ENCODE data around the gene DYRK1A. TPM values are rescaled to one million over a fixed set of nuclear protein-coding genes. Genes with fewer than 3 reads are reported as not detected.
A peak's percentile ranks its signal among the peaks of the same experiment; 100 is the strongest.

DYRK1A gene
- total RNA-seq, 4 donors from 2014 or later = 42.0 to 137 (median 119) TPM

DNA sequence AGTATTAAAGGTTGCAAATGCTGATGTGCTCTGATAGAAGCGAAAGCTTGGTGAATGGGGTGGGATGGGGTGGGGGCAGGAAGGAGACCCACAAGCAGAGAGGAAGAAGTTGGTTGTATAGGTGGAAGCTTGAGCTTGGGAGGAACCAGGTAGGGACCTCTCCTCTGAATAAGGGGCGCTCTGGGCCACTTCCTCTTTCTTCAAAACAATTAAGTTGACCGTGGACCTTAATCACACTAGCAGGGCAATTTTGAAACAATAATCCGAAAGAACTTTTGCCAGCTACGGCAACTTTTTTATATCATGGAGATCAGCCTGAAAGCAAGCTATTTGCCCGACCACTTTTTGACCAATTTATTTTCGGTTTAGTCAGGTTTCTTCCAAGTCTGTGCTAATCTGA, 1.9 kb upstream of the DYRK1A start:
- peaks cover 0 to under 1% of the 10 kb centered on the region in 2 donors for H3K4me1 ChIP-seq
- H3K9me3 ChIP-seq = no peaks in the 10 kb centered on the region
- no peaks in the 10 kb centered on the region for H3K36me3 ChIP-seq
- no peaks in the 10 kb centered on the region for H3K27me3 ChIP-seq
- peak overlapping the region; percentile 99 to 100 for H3K27ac ChIP-seq
- no peak overlapping the region for H3K4me3 ChIP-seq
- TF ChIP-seq POLR2A (IDR thresholded peaks at IDR 0.05) = no peak
- TF ChIP-seq, protein P1, sequence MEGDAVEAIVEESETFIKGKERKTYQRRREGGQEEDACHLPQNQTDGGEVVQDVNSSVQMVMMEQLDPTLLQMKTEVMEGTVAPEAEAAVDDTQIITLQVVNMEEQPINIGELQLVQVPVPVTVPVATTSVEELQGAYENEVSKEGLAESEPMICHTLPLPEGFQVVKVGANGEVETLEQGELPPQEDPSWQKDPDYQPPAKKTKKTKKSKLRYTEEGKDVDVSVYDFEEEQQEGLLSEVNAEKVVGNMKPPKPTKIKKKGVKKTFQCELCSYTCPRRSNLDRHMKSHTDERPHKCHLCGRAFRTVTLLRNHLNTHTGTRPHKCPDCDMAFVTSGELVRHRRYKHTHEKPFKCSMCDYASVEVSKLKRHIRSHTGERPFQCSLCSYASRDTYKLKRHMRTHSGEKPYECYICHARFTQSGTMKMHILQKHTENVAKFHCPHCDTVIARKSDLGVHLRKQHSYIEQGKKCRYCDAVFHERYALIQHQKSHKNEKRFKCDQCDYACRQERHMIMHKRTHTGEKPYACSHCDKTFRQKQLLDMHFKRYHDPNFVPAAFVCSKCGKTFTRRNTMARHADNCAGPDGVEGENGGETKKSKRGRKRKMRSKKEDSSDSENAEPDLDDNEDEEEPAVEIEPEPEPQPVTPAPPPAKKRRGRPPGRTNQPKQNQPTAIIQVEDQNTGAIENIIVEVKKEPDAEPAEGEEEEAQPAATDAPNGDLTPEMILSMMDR (IDR thresholded peaks at IDR 0.05) = no peak
- intact Hi-C loops (cut with DNase I; ENCODE audit: low total_unique reads) = no loop called here
- DNase-seq = no peak

DNA sequence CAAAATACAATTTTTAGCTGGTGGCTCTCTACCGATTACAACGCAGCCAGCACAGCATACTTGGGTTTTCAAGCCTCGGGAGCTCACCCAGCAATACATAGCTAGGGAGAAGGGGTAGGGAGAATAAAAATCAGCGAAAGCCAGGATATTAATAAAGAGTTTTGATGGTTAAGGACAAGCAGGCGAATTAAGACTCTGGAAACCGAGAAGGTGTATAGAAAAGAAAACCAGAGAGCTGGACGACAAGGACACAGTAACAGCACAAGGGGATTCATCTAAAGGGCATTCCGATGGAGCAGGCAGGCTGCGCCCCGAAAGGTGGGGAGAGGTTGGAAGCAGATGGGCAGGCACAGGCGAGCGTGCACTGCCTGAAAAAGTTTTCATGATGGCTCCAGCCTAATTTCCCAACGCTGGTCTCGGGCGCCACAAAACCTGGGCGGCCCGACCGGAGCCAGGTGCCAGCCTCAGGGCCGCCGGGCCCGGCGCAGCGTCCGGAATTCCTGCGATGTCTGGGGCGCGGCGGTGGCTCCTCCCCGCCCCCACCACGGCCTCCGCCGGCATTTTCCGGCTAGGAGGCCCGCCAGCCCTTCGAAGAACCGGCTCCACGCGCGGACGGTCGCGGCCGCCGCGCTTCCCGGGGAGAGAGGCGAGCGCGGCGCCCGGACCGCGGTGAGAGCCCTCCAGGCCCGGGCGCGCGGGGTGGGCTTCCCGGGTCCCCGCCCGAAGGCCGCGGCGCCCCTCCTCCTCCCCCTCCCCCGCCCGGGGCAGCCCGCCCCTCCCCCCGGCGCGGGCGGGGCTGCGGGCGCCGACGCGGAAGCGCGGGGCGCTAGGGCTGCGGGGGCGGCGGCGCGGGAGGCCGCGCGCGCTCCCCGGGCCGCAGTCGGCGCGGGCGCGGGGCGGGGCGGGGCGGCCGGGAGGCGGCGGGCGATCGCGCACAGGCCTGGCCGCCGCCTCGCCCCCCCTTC, 774 bp upstream of the DYRK1A start:
- Histone ChIP-seq H3K4me1 (peaks cover 0 to 5% of the 10 kb centered on the region in 2 donors), H3K9me3 (no peaks in the 10 kb centered on the region), H3K27me3 (no peaks in the 10 kb centered on the region), H3K36me3 (no peaks in the 10 kb centered on the region), H3K27ac (peak overlapping the region; percentile 99 to 100), H3K4me3 (peak overlapping the region; percentile 41 to 81)
- intact Hi-C loops (cut with DNase I; ENCODE audit: low total_unique reads) = no loop called here
- DNase-seq = peak; percentile 54 to 69
- TF ChIP-seq POLR2A (IDR thresholded peaks at IDR 0.05) = peak in 1 of 2 donors; percentile 67
- TF ChIP-seq, protein P1 (IDR thresholded peaks at IDR 0.05) = peak in 1 of 4 experiments; percentile 5

DNA sequence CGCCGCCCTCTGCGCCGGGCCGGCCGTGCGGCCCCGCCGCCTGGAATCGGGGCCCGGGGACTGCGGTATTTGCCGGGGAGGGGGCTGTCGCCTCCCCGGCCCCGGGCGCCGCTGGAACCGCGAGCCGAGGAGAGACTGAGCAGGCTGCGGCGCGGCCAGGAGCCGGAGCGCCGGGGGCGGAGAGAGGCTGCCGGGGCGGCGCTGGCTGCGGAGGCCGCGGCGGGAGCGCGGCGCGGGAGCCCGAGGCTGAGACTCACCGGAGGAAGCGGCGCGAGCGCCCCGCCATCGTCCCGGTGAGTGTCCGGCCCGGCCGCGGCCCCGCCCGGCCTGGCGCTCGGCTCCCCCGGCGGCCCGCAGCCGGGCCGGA, 746 bp downstream of the DYRK1A start:
- H3K4me1 ChIP-seq = peaks cover 0 to 5% of the 10 kb centered on the region in 2 donors
- H3K9me3 ChIP-seq = no peaks in the 10 kb centered on the region
- H3K27ac ChIP-seq = peak overlapping the region; percentile 99 to 100
- intact Hi-C loops (cut with DNase I; ENCODE audit: low total_unique reads) = no loop called here
- TF ChIP-seq, protein P1 (IDR thresholded peaks at IDR 0.05) = no peak
- no peaks in the 10 kb centered on the region for H3K27me3 ChIP-seq
- H3K4me3 ChIP-seq = peak overlapping the region; percentile 81 to 96
- DNase-seq = no peak
- no peaks in the 10 kb centered on the region for H3K36me3 ChIP-seq

DNA sequence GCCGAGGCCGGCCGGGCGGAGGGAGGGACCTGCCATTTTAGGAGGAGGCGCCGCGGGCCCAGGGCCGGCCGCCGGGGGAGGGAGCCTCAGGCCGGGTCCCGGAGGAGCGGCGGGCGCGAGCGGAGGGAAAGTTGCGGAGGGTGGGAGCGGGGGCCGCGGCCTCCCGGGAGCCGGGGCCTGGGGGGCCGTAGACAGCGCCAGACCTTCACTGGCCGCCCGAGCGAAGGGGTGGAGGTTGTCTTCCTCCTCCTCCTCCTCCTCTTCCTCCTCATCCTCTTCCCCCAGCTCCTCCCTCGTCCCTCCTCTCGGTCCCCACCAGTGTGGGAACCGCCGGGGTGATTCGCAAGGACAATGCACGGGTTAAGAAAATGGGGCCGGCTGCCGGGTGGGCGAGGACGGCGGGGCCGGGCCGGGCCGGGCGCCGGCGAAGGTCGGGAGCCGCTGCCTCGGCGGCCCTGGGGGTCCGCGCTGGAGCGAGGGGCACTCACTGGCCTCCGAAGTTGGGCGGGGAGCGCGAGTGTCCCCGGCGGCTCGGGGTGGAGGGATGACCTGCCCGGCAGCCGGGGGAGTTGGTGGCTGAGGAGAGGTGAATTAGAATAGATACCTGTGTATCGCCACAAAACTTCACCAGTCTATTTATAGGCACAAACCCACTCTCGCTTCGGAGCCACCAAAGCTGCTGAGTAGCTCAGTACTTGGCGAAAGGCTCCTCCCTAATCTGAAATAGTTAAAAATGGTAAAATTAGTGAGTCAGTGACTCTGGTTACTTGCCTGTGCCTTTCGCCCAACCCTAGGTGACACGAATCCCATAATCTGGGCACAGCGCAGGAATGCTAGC, 1.3 kb downstream of the DYRK1A start:
- H3K9me3 ChIP-seq = no peaks in the 10 kb centered on the region
- peak overlapping the region; percentile 81 to 96 for H3K4me3 ChIP-seq
- DNase-seq = peak; percentile 35 to 36
- H3K27ac ChIP-seq = peak overlapping the region; percentile 99 to 100
- intact Hi-C loops (cut with DNase I; ENCODE audit: low total_unique reads) = no loop called here
- peaks cover 0 to 9% of the 10 kb centered on the region in 2 donors for H3K4me1 ChIP-seq
- TF ChIP-seq POLR2A (IDR thresholded peaks at IDR 0.05) = peak; percentile 11 to 20
- TF ChIP-seq, protein P1 (IDR thresholded peaks at IDR 0.05) = peak in 1 of 4 experiments; percentile 3
- no peaks in the 10 kb centered on the region for H3K36me3 ChIP-seq
- H3K27me3 ChIP-seq = no peaks in the 10 kb centered on the region

Measured in uterus (tissue), 4 donors.